GM12875 (cell line): ENCODE data around the gene PHOX2B.

ENCODE experiments used
- H3K4me3 ChIP-seq: one replicate; pipeline ENCODE4 v1.5.1; 2011; ENCODE audit warnings: low read depth, low read length, control low read depth
- TF ChIP-seq, protein P1 (sequence below): IDR thresholded peaks from 2 replicates; pipeline ENCODE4 v1.5.1; 2011; ENCODE audit warnings: low read depth, mild to moderate bottlenecking, control low read depth, inconsistent platforms, low read length, moderate library complexity, borderline replicate concordance; ENCODE audit not compliant: insufficient read depth

The PHOX2B gene

DNA sequence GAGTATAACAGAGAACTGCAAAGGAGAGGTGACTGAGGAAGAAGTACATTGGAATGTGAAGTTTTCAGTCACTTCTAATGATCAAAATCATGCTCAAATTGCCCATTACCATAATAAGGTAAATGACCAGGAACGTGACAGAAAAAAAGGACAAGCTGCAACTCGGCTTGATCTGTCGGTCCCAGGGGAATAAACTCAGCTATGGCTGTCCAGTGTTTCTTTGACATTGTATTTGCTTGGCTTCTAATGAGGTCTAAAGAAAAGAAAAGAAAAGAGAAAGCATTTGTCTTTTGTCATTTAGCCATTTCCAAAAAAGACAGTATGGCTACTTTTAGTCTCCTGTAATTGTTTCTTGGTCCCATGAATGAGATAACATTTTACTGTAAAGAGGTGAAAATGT is 25.2 kb downstream of the PHOX2B start:
- no peak overlapping the region for H3K4me3 ChIP-seq

DNA sequence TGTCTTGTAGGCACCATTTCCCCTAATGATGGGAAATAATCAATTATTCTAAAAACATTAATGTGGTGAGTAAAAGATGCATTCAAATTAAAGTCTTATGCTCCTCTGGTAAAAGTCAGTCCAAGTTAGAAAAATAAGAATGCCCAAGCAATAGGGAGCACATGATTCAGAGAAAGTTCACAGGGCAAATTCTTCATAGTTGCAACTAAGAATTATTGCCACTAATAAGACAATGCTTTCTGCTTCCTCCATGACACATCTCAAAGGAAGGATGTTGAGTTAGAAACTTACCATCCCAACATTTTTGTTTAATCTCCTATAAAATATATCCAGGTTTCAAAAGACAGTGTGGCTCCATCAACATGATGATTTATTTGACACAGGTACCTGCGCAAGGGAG is 26.3 kb downstream of the PHOX2B start:
- TF ChIP-seq, protein P1, sequence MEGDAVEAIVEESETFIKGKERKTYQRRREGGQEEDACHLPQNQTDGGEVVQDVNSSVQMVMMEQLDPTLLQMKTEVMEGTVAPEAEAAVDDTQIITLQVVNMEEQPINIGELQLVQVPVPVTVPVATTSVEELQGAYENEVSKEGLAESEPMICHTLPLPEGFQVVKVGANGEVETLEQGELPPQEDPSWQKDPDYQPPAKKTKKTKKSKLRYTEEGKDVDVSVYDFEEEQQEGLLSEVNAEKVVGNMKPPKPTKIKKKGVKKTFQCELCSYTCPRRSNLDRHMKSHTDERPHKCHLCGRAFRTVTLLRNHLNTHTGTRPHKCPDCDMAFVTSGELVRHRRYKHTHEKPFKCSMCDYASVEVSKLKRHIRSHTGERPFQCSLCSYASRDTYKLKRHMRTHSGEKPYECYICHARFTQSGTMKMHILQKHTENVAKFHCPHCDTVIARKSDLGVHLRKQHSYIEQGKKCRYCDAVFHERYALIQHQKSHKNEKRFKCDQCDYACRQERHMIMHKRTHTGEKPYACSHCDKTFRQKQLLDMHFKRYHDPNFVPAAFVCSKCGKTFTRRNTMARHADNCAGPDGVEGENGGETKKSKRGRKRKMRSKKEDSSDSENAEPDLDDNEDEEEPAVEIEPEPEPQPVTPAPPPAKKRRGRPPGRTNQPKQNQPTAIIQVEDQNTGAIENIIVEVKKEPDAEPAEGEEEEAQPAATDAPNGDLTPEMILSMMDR = no peak

More for the DNA sequence above, 25.2 kb downstream of the PHOX2B start:
- TF ChIP-seq, protein P1 = no peak

DNA sequence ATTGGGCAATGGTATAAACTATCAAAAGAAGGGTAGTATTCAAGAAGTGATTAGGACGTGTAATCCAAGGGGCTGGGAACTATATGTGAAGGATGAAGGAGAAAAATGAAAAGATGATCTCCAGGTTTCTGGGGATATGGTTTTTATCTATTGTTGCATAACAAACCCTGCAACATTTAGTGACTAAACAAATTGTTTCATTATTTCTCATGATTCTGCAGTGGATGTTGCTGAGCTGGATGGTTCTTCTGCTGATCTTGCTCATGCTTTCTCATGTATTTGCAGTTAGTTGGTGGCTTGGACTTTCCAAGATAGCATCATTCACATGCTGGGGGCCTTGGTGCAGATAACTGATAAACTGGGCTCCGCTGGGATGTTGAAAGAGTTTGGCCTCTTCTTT is 29.1 kb downstream of the PHOX2B start:
- TF ChIP-seq, protein P1 = no peak

More for the DNA sequence above, 26.3 kb downstream of the PHOX2B start:
- no peak overlapping the region for H3K4me3 ChIP-seq

DNA sequence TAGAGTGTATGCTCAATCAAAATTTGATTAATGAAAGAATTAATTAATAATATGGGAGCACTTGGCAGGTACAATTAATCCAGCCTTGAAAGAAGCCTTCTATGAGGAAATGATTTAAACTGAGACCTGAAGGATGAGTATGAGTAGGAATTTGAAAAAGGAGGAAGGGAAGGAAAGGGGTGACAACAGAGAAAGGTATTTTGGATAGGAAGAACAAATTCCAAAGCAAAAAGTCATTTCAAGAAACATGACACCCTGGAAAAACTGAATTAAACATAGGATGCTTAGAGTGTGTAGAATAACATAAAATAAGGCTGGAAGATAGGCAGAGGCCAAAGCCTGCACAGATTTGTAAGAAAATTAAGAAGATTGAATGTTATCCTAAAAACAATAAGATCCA is 29.6 kb downstream of the PHOX2B start:
- TF ChIP-seq, protein P1 = no peak
- H3K4me3 ChIP-seq = no peak overlapping the region

More for the DNA sequence above, 29.1 kb downstream of the PHOX2B start:
- H3K4me3 ChIP-seq = no peak overlapping the region

DNA sequence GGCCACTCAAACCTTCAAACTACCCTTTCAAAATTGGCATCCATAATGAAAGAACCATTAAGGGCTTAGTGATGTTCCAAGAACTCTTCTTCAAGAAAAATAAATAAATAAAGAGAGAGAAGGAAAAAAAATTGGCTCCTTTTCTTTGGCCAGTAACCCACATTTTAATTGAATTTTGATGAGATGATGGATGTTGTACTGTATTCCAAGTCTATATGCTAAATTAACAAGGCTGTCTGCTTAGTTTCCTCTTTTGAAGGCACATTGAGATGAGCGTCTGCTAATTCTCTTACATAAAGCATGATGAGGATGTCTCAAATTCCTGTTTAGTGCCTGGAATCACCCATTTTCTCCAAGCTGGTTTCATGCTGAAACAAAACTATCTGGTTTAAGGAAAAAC is 33.4 kb downstream of the PHOX2B start:
- TF ChIP-seq, protein P1 = no peak
- H3K4me3 ChIP-seq = no peak overlapping the region

DNA sequence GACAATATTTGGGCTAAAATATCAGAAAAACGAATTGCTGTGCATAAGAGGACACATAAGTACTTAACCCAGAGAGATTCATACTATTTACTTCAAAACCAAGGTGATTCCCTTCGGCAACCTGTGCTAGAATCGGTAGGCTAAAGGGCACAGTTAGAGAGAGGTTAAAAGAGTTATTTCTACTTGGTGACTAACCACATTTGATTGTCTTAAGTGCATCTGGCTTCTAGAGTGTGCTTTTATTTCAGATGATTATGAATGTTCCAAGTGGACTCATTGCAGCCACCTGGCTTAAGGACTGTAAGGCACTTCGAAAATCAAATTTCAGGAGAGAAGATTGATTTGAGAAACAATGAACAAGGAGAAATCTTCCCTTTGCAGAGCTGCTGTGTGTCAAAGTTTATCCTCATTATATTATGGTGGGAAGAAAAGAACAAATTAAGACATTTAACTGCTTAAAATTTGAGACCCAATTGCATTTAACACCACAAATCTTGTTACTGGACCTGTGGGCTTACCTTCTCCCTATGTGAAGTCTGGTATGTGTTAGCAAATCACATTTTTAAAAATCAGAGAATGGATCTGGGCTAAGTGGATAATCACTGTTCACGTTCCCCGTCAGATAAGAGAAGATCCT is 34.0 kb downstream of the PHOX2B start:
- TF ChIP-seq, protein P1 = no peak
- no peak overlapping the region for H3K4me3 ChIP-seq

DNA sequence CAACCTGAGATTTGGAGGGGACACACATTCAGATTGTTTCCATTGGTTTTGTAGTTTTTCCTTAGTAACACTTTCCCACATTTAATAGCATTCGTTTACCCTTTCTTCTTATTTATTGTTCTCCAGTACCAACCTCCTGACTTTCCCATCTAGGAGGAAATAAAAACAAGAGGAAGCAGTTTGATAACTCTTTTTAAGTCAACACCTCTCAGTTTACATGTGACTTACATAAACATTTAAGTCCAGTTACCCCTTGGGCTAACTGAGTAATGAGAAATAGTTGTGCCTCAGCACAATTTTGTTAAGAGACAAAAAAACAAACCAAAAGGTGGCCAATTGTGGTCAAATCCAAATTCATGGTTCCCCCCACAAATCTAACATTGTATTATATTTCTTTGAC is 34.8 kb downstream of the PHOX2B start:
- no peak overlapping the region for H3K4me3 ChIP-seq
- TF ChIP-seq, protein P1 = no peak
